ENCODE data around the gene BLOC1S2.
"Not testable (repeated sequence)": the region's sequence is repeated elsewhere in the genome, so short reads cannot be mapped to it uniquely, and the experiment has no call there.

DNA sequence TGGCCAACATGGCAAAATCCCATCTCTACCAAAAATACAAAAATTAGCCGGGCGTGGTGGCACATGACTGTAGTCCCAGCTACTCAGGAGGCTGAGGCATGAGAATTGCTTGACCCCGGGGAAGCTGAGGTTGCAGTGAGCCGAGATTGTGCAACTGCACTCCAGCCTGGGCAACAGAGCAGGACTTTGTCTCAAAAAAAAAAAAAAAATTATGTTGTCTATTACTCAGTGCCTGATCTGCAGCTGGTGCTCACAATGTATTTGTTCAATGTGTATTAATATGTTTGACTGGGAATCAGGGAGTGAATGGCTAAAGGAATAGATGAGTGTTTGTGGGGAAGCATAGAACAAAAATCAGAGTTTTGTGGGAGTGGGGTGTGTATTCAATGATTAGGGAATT is 5.8 kb upstream of the BLOC1S2 start:
- not testable (repeated sequence) for TF ChIP-seq POLR2AphosphoS5 (IDR thresholded peaks at IDR 0.05; ENCODE audit: low read depth); EZH2 (IDR thresholded peaks at IDR 0.05; ENCODE audit: low read depth, unreplicated experiment); CREB1 (CRISPR knock-in tag; IDR thresholded peaks at IDR 0.05; ENCODE audit: low read depth); EZH2phosphoT487 (IDR thresholded peaks at IDR 0.05; ENCODE audit: unreplicated experiment); ZNF331 (CRISPR knock-in tag; IDR thresholded peaks at IDR 0.05; ENCODE audit: low read depth); NANOG (IDR thresholded peaks at IDR 0.05; ENCODE audit: borderline replicate concordance); JUNB (IDR thresholded peaks at IDR 0.05; ENCODE audit: unreplicated experiment); STAT1 (IDR thresholded peaks at IDR 0.05; ENCODE audit: unreplicated experiment)
- TF ChIP-seq, protein P1, sequence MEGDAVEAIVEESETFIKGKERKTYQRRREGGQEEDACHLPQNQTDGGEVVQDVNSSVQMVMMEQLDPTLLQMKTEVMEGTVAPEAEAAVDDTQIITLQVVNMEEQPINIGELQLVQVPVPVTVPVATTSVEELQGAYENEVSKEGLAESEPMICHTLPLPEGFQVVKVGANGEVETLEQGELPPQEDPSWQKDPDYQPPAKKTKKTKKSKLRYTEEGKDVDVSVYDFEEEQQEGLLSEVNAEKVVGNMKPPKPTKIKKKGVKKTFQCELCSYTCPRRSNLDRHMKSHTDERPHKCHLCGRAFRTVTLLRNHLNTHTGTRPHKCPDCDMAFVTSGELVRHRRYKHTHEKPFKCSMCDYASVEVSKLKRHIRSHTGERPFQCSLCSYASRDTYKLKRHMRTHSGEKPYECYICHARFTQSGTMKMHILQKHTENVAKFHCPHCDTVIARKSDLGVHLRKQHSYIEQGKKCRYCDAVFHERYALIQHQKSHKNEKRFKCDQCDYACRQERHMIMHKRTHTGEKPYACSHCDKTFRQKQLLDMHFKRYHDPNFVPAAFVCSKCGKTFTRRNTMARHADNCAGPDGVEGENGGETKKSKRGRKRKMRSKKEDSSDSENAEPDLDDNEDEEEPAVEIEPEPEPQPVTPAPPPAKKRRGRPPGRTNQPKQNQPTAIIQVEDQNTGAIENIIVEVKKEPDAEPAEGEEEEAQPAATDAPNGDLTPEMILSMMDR (conservative IDR thresholded peaks at IDR 0.05; ENCODE audit: low read depth in 2 of 2): not testable (repeated sequence)
- TF ChIP-seq, protein P2, sequence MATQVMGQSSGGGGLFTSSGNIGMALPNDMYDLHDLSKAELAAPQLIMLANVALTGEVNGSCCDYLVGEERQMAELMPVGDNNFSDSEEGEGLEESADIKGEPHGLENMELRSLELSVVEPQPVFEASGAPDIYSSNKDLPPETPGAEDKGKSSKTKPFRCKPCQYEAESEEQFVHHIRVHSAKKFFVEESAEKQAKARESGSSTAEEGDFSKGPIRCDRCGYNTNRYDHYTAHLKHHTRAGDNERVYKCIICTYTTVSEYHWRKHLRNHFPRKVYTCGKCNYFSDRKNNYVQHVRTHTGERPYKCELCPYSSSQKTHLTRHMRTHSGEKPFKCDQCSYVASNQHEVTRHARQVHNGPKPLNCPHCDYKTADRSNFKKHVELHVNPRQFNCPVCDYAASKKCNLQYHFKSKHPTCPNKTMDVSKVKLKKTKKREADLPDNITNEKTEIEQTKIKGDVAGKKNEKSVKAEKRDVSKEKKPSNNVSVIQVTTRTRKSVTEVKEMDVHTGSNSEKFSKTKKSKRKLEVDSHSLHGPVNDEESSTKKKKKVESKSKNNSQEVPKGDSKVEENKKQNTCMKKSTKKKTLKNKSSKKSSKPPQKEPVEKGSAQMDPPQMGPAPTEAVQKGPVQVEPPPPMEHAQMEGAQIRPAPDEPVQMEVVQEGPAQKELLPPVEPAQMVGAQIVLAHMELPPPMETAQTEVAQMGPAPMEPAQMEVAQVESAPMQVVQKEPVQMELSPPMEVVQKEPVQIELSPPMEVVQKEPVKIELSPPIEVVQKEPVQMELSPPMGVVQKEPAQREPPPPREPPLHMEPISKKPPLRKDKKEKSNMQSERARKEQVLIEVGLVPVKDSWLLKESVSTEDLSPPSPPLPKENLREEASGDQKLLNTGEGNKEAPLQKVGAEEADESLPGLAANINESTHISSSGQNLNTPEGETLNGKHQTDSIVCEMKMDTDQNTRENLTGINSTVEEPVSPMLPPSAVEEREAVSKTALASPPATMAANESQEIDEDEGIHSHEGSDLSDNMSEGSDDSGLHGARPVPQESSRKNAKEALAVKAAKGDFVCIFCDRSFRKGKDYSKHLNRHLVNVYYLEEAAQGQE (IDR thresholded peaks at IDR 0.05; ENCODE audit: unreplicated experiment): not testable (repeated sequence)
- TF ChIP-seq, protein P3, sequence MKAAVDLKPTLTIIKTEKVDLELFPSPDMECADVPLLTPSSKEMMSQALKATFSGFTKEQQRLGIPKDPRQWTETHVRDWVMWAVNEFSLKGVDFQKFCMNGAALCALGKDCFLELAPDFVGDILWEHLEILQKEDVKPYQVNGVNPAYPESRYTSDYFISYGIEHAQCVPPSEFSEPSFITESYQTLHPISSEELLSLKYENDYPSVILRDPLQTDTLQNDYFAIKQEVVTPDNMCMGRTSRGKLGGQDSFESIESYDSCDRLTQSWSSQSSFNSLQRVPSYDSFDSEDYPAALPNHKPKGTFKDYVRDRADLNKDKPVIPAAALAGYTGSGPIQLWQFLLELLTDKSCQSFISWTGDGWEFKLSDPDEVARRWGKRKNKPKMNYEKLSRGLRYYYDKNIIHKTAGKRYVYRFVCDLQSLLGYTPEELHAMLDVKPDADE (IDR thresholded peaks at IDR 0.05): not testable (repeated sequence)

All from GM23338 (cell line).